Neural cell (in vitro differentiated cells): ENCODE results near the gene GLTP.

Experiments used
- EZH2 ChIP-seq: fragments of 200-600, 300-800 bp; shearing (Covaris generic), sonication (generic); IDR thresholded peaks from 2 replicates; pipeline ENCODE4 v1.6.1; 2014; ENCODE audit warnings: antibody characterized with exemption, low read length, borderline replicate concordance, mild to moderate bottlenecking; ENCODE audit not compliant: insufficient read depth, poor library complexity, severe bottlenecking
- POLR2AphosphoS5 ChIP-seq: IDR thresholded peaks from 2 replicates; pipeline ENCODE4 v1.6.1; 2012
- TF ChIP-seq, protein P1 (sequence below): fragments of 450-650 bp; IDR thresholded peaks from 2 replicates; pipeline ENCODE4 v1.5.1; 2014; ENCODE audit warnings: antibody characterized with exemption, mild to moderate bottlenecking, moderate library complexity; ENCODE audit not compliant: poor library complexity, severe bottlenecking
- TF ChIP-seq, protein P2 (sequence below): IDR thresholded peaks from 2 replicates; pipeline ENCODE4 v1.6.1; 2012; ENCODE audit warnings: borderline replicate concordance

- TF ChIP-seq, protein P1, sequence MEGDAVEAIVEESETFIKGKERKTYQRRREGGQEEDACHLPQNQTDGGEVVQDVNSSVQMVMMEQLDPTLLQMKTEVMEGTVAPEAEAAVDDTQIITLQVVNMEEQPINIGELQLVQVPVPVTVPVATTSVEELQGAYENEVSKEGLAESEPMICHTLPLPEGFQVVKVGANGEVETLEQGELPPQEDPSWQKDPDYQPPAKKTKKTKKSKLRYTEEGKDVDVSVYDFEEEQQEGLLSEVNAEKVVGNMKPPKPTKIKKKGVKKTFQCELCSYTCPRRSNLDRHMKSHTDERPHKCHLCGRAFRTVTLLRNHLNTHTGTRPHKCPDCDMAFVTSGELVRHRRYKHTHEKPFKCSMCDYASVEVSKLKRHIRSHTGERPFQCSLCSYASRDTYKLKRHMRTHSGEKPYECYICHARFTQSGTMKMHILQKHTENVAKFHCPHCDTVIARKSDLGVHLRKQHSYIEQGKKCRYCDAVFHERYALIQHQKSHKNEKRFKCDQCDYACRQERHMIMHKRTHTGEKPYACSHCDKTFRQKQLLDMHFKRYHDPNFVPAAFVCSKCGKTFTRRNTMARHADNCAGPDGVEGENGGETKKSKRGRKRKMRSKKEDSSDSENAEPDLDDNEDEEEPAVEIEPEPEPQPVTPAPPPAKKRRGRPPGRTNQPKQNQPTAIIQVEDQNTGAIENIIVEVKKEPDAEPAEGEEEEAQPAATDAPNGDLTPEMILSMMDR, result no peak
- no peak for TF ChIP-seq EZH2
- TF ChIP-seq, protein P2, sequence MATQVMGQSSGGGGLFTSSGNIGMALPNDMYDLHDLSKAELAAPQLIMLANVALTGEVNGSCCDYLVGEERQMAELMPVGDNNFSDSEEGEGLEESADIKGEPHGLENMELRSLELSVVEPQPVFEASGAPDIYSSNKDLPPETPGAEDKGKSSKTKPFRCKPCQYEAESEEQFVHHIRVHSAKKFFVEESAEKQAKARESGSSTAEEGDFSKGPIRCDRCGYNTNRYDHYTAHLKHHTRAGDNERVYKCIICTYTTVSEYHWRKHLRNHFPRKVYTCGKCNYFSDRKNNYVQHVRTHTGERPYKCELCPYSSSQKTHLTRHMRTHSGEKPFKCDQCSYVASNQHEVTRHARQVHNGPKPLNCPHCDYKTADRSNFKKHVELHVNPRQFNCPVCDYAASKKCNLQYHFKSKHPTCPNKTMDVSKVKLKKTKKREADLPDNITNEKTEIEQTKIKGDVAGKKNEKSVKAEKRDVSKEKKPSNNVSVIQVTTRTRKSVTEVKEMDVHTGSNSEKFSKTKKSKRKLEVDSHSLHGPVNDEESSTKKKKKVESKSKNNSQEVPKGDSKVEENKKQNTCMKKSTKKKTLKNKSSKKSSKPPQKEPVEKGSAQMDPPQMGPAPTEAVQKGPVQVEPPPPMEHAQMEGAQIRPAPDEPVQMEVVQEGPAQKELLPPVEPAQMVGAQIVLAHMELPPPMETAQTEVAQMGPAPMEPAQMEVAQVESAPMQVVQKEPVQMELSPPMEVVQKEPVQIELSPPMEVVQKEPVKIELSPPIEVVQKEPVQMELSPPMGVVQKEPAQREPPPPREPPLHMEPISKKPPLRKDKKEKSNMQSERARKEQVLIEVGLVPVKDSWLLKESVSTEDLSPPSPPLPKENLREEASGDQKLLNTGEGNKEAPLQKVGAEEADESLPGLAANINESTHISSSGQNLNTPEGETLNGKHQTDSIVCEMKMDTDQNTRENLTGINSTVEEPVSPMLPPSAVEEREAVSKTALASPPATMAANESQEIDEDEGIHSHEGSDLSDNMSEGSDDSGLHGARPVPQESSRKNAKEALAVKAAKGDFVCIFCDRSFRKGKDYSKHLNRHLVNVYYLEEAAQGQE, result no peak
- TF ChIP-seq POLR2AphosphoS5, result no peak
Measured at GRCh38 chr12:109876406-109876805, 3.9 kb downstream of the GLTP start.
